Endodermal cell (in vitro differentiated cells): ENCODE results near the gene ZNF786. TPM values are rescaled to one million over a fixed set of nuclear protein-coding genes. Genes with fewer than 3 reads are reported as not detected.

Experiments used
- DNase-seq: peaks from one replicate; pipeline ENCODE4 v3.0.0-alpha.2; 2017
- H3K27ac ChIP-seq: 2 replicates; pipeline ENCODE4 v1.5.1; 2013; ENCODE audit warnings: mild to moderate bottlenecking, low read depth, low read length, moderate library complexity
- H3K27me3 ChIP-seq: 2 replicates; pipeline ENCODE4 v1.6.1; 2013; ENCODE audit warnings: mild to moderate bottlenecking, low read length, moderate library complexity; ENCODE audit not compliant: insufficient read depth, control insufficient read depth, poor library complexity, severe bottlenecking
- H3K36me3 ChIP-seq: 2 replicates; pipeline ENCODE4 v1.7.0; 2013; ENCODE audit warnings: mild to moderate bottlenecking, low read length, moderate library complexity; ENCODE audit not compliant: control insufficient read depth, insufficient read depth
- H3K4me1 ChIP-seq: one replicate; pipeline ENCODE4 v1.7.0; 2013; ENCODE audit warnings: low read length; ENCODE audit not compliant: control insufficient read depth, insufficient read depth
- H3K4me3 ChIP-seq: 2 replicates; pipeline ENCODE4 v1.5.1; 2013; ENCODE audit warnings: mild to moderate bottlenecking, low read length, moderate library complexity
- H3K9ac ChIP-seq: 2 replicates; pipeline ENCODE4 v1.6.1; 2013; ENCODE audit warnings: mild to moderate bottlenecking, low read length, moderate library complexity; ENCODE audit not compliant: poor library complexity, severe bottlenecking; ENCODE audit errors: extremely low read depth
- H3K9me3 ChIP-seq: 2 replicates; pipeline ENCODE4 v1.6.1; 2013; ENCODE audit warnings: mild to moderate bottlenecking, low read length, moderate library complexity; ENCODE audit not compliant: control insufficient read depth
- H3K27ac Mint-ChIP-seq: 2 replicates; pipeline ENCODE4 v1.8.0; 2020; ENCODE audit warnings: mixed read lengths
- H3K27me3 Mint-ChIP-seq: 2 replicates; pipeline ENCODE4 v1.8.0; 2021; ENCODE audit warnings: mild to moderate bottlenecking, mixed read lengths; ENCODE audit not compliant: insufficient read depth
- H3K36me3 Mint-ChIP-seq: 2 replicates; pipeline ENCODE4 v1.8.0; 2020; ENCODE audit warnings: low read depth, mixed read lengths
- H3K4me1 Mint-ChIP-seq: 2 replicates; pipeline ENCODE4 v1.8.0; 2020; ENCODE audit warnings: mixed read lengths
- H3K4me3 Mint-ChIP-seq: 2 replicates; pipeline ENCODE4 v1.8.0; 2020; ENCODE audit warnings: mild to moderate bottlenecking, moderate library complexity, mixed read lengths
- H3K9me3 Mint-ChIP-seq: 2 replicates; pipeline ENCODE4 v1.8.0; 2020; ENCODE audit warnings: mild to moderate bottlenecking, mixed read lengths
- WGBS, 2 experiments: methylation state at CpG; one replicate each; pipeline versions ENCODE4 v1.1.5 to v1.1.7; 2013; ENCODE audit warnings: missing lambda C conversion rate in 2 of 2, mixed read lengths in 1 of 2; ENCODE audit not compliant: insufficient coverage in 1 of 2, insufficient read length in 1 of 2; 5-methylcytosine and 5-hydroxymethylcytosine counted together
- total RNA-seq, 2 donors: library from RNA; stranded (reverse); fragmentation: NEBNext Ultra II Directional in 1 of 2; extraction: Animal tissue kit (Norgen Biotek cat#: 25700) in 1 of 2; gene quantifications; 2 replicates in 1 of 2; 3 replicates in 1 of 2; pipeline ENCODE4 v1.2.1, GENCODE V29; 2021
- TF ChIP-seq, protein P1 (sequence below): fragments of 200-600 bp; sonication (generic); conservative IDR thresholded peaks from 2 replicates; pipeline ENCODE4 v1.5.0; 2021; ENCODE audit warnings: antibody characterized with exemption, mild to moderate bottlenecking

ZNF786 gene
- total RNA-seq, 2 donors from 2014 or later, result 12.0 to 13.3 TPM

DNA sequence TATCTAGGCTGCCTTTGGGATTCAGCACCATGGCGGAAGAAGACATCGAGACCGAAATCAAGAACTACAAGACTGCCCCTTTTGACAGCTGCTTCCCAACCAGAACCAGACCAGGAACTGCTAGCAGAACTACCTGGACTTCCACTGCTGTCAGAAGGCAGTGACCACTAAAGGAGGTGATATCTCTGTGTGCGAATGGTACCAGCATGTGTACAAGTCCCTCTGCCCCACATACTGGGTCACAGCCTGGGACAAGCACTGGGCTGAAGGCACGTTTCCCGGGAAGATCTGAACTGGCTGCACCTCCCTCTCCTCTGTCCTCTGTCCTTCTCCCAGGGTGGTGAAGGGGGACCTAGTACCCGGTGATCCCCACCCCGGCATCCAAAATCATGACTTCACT is 36.6 kb downstream of the ZNF786 start:
- no peak overlapping the region for H3K4me3 ChIP-seq
- Mint-ChIP-seq H3K9me3 (peaks cover 7% of the 10 kb centered on the region), H3K27me3 (peaks cover 4% of the 10 kb centered on the region), H3K36me3 (no peaks in the 10 kb centered on the region), H3K4me1 (no peaks in the 10 kb centered on the region), H3K27ac (no peak overlapping the region), H3K4me3 (no peak overlapping the region)
- no peaks in the 10 kb centered on the region for H3K36me3 ChIP-seq
- TF ChIP-seq, protein P1, sequence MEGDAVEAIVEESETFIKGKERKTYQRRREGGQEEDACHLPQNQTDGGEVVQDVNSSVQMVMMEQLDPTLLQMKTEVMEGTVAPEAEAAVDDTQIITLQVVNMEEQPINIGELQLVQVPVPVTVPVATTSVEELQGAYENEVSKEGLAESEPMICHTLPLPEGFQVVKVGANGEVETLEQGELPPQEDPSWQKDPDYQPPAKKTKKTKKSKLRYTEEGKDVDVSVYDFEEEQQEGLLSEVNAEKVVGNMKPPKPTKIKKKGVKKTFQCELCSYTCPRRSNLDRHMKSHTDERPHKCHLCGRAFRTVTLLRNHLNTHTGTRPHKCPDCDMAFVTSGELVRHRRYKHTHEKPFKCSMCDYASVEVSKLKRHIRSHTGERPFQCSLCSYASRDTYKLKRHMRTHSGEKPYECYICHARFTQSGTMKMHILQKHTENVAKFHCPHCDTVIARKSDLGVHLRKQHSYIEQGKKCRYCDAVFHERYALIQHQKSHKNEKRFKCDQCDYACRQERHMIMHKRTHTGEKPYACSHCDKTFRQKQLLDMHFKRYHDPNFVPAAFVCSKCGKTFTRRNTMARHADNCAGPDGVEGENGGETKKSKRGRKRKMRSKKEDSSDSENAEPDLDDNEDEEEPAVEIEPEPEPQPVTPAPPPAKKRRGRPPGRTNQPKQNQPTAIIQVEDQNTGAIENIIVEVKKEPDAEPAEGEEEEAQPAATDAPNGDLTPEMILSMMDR, result no peak
- no peak for DNase-seq
- H3K9ac ChIP-seq, result no peak overlapping the region
- H3K27ac ChIP-seq, result no peak overlapping the region
- no peaks in the 10 kb centered on the region for H3K4me1 ChIP-seq
- H3K9me3 ChIP-seq, result no peaks in the 10 kb centered on the region
- no peaks in the 10 kb centered on the region for H3K27me3 ChIP-seq
- WGBS, 2 experiments, result 95 to 97% methylated on average over 4 to 8 of the region's 8 CpGs

DNA sequence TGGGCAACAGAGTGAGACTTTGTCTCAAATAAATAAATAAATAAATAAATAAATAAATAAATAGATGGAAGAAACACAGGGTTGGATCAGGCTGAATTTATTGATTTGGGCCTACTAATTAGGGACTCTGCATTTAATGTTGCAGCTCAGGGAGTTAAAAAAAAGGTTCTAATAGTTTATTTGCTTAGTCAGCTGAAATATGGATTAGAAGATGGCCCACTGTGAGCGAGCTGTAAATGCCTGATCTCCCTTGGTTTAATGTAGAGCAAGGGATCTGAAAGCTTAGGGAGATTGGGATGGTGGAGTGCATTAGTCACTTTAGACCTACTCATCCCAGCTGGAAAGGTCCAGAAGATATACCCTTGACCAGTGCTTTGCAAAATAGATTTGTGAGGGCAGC is 37.1 kb downstream of the ZNF786 start:
- H3K27me3 ChIP-seq, result no peaks in the 10 kb centered on the region
- no peak overlapping the region for H3K27ac ChIP-seq
- Mint-ChIP-seq H3K4me3 (no peak overlapping the region), H3K9me3 (peaks cover 7% of the 10 kb centered on the region), H3K36me3 (no peaks in the 10 kb centered on the region), H3K27ac (no peak overlapping the region), H3K27me3 (peaks cover 4% of the 10 kb centered on the region), H3K4me1 (no peaks in the 10 kb centered on the region)
- 89% methylated on average over 1 of the region's 1 CpG; no CpG with 5 or more reads in 1 of the 2 experiments for WGBS, 2 experiments
- no peak for DNase-seq
- H3K9me3 ChIP-seq, result no peaks in the 10 kb centered on the region
- H3K36me3 ChIP-seq, result no peaks in the 10 kb centered on the region
- no peak overlapping the region for H3K9ac ChIP-seq
- H3K4me3 ChIP-seq, result no peak overlapping the region
- TF ChIP-seq, protein P1, result no peak
- H3K4me1 ChIP-seq, result no peaks in the 10 kb centered on the region

DNA sequence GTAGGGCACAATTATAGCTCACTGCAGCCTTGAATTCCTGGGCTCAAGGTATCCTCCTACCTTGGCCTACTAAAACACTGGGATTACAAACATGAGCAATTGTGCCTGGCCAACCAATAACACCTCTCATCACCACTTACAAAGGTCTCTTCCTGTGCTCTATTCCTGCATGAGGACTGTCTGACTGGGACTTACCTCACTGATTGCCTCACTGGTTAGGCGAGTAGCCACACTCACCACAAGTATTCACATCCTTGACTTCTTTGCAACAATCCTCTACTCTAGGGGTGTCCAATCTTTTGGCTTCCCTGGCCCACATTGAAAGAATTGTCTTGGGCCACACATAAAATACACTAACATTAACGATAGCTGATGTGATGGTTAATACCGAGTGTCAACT is 39.6 kb downstream of the ZNF786 start:
- Histone ChIP-seq H3K9me3 (no peaks in the 10 kb centered on the region), H3K9ac (no peak overlapping the region), H3K4me1 (no peaks in the 10 kb centered on the region), H3K27me3 (no peaks in the 10 kb centered on the region), H3K4me3 (no peak overlapping the region), H3K36me3 (no peaks in the 10 kb centered on the region), H3K27ac (no peak overlapping the region)
- DNase-seq, result no peak
- Mint-ChIP-seq H3K27me3 (peaks cover 4% of the 10 kb centered on the region), H3K4me3 (no peak overlapping the region), H3K27ac (no peak overlapping the region), H3K9me3 (no peaks in the 10 kb centered on the region), H3K36me3 (no peaks in the 10 kb centered on the region), H3K4me1 (no peaks in the 10 kb centered on the region)
- WGBS, 2 experiments, result 92% methylated on average over 2 to 3 of the region's 3 CpGs
- TF ChIP-seq, protein P1, result no peak
